GM19328 (cell line): ENCODE data around the gene OR52A1.
"Not testable (repeated sequence)": the region's sequence is repeated elsewhere in the genome, so short reads cannot be mapped to it uniquely, and the experiment has no call there.

ENCODE experiments used
- ATAC-seq: cut with Tn5 transposase; IDR thresholded peaks from one replicate; pipeline ENCODE4 v1.9.1; 2021; ENCODE audit warnings: mild to moderate bottlenecking, moderate library complexity; ENCODE audit not compliant: unreplicated experiment

OR52A1 gene

DNA sequence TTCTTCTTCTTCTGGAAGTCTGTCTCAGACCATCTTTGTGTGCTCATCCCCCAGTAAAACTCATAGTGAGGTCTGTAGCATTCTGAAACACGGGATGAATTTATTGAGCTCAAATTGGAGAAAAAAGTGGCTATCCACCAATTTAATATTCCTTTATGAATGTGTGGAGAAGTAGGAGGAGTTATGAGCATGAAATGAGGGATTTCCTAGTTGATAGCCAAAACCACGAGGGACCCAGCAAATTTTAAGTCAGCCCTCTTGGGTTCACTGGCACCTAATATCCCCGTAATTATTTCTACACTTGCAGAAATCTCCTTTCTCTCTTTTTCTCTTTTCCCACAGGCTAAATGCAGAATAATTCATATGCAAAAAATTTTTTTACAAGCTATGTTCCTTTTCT is at the start of gene OR52A1:
Gene OR52A1, minus strand, starts transcription at position 101 of the 400 bp plus-strand sequence. CDS start 2,388 bp downstream, outside the sequence.
- no peak for ATAC-seq

DNA sequence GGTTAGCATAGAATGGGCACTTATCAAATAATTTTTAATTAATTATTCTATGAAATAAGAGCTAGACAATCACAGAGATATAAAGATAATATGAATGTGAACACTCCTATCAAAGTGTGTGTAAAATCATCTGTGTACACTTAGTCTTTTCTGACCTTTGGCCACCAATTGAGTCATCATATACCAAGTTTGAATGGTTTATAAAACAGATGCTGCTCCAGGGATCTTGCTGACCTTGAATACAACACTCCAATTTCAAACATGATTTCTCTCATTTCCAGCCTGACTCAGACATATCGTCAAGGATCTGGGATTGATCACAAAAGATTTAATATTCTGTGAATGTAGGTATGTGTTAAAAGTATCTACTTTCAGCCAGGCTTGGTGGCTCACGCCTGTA is 48.8 kb upstream of the OR52A1 start:
- no peak for ATAC-seq

- ATAC-seq, result no peak
Measured at GRCh38 chr11:5200582-5200981, 46.0 kb upstream of the OR52A1 start, which contains the start of gene OR51V1. Gene OR51V1, minus strand, starts transcription at chr11:5200682. Its CDS starts 0 bp downstream, at chr11:5200682.

DNA sequence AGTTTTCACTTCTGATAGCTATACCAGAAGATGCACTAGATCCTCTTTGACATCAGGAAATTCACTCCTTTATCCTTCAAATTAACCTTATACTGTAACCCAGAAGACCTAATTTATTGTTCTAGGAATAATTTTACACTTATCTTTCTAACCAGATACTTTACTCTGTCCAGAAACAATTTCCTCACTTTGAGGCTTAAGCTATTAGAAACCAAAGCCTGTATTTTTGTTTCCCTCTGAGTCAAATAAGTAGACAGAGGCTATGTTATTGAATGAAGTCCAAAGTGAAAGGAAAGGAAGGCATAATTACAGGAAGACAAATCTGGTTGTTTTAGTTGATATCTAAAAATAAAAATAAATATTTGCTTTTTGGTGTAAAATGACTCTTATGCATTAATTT is 43.7 kb upstream of the OR52A1 start:
- ATAC-seq, result no peak

DNA sequence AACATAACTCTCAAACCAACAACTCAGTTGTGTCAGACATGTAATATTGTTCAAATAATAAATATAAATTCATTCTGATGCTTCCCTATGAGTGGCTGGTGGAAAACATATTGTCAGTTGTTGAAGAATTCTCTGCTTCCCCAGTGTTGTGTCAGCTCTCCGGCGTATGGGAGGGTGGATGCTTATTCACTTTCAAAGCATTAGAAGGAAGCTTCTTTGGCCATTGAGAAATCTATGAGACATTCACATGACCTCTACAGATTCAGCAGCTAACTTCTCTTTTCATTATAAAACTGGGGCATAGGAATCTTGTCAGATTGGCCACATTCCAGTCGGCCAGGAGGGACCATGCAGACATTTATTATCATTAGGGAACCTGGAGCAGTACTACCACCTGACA is 43.0 kb upstream of the OR52A1 start:
- no peak for ATAC-seq

DNA sequence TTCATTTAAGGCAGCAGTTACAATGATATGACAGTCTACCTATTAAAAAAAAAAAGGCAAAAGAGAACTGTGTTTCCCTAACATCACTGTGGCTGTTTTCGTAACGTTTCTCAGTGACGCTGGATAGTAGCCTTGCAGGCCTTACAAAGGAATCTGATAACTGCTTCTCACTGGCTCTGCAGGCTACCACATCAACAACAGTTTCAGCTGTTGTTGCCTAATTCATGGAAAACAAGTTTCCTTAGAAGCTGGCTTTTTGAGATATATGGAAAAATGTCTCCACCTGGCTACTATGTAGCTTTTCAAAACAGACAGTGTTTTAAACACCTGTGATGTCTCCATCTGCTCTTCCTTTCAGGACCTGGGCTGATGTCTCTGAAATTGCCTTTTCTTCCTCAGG is 42.2 kb upstream of the OR52A1 start:
- ATAC-seq, result no peak

GRCh38 chr11:5196067-5196466 is 41.5 kb upstream of the OR52A1 start:
- no peak for ATAC-seq

DNA sequence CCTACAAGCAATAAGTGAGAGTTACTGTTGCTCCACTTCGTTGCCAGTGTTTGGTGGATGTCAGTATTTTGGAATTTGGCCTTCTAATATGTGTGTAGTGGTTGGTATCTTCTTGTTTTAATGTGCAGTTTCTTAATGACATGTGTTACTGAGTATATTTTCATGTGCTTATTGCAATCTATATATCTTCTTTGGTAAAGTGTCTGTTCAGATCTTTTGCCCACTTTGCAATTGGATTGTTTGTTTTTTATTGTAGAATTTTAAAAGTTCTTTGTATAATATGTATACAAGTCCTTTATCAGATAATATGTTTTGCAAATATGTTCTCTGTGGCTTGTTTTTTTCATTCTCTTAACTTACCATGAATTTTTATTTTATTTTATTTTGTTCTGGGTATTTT is 38.2 kb upstream of the OR52A1 start:
- no peak for ATAC-seq

GRCh38 chr11:5188201-5188600 is 33.6 kb upstream of the OR52A1 start:
- ATAC-seq, result no peak

DNA sequence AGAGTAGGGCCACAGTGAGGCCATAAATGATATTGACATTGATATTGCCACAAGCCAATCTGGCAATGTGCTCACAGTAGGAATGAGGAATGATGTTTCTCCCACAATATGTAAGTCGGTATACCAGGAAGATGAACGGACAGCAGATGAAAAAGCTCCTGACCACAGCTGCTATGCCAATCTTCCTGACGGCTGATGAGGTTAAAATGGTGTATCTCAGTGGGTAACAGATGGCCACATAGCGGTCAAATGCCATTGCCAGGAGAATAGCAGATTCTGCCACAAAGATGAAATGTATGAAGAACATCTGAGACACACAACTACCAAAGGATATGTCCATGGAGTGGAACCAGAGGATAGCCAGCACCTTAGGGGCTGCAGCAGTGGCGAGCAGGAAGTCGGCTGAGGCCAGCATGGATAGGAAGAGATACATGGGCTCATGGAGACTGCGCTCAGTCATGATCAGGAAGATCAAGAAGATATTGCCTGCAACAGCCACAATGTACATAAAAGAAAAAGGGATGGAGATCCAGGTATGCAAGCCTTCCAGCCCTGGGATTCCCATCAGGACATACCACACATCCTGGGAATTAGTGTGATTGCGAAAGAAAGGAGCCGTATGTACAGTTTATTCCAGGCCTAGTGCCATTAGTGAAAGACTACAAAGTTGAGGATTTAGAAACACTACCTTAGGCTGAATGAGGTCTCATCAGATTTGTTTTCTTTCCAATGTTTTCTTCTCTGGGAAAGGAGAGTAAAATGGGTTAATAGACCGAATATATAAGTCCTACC is 23.7 kb upstream of the OR52A1 start:
- no peak for ATAC-seq

DNA sequence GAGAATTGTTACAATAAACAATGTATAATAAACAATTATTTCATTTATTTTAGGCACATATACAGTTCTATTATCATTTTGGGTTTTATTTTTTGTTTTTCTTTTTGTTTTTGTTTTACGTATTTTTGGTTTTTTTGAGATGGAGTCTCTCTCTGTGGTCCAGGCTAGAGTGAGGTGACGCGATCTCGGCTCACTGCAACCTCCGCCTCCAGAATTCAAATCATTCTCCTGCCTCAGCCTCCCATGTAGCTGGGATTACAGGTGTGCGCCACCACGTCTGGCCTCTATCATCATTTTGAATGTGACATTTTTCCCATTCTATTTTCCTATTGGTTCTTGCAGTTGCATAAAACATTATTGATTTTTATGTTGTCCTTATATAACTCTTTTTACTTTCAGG is 20.4 kb upstream of the OR52A1 start:
- ATAC-seq, result no peak

DNA sequence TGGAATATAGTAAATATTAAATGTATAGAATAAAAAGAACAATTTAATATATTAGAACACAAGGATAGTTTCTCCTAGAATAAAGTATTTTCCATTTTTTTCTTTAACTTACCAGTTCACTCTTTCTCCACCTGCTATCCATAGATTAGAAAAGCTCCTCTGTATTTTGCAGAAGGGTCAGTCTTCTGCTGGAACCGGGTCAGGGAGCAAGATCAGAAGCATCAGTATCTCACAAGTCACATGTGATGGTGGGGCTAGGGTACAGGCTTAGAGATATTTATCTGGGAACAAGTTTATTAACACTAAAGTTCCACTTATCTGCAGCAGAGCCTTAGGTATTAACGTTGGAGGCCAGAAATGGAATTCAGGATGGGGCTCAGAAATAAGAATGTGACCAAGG is 17.3 kb upstream of the OR52A1 start:
- no peak for ATAC-seq

DNA sequence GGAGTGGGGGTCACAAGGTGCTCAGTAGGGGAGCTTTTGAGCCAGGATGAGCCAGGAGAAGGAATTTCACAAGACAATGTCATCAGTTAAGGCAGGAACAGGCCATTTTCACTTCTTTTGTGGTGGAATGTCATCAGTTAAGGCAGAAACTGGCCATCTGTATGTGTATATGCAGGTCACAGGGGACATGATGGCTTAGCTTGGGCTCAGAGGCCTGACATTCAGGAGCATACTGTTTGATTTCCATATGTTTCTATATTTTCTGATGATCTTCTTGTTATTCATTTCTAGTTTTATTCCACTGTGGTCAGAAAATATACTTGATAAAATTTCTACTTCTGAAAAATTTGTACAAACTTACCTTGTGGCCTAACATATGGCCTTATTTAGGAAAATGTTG is 11.3 kb upstream of the OR52A1 start:
- ATAC-seq, result not testable (repeated sequence)

DNA sequence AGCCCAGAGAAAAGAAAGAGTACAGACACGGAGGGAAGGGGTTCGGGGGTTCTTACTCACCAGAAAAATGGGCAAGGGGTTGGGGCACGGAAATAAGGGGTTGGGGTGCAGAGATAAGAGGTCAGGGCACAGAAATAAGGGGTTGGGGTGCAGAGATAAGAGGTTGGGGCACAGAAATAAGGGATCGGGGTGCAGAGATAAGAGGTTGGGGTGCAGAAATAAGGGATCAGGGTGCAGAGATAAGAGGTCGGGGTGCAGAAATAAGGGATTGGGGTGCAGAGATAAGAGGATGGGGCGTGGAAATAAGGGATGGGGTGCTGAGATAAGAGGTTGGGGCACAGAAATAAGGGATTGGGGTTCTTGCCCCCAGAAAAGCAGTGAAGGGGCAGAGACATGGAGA is 10.2 kb upstream of the OR52A1 start:
- ATAC-seq, result not testable (repeated sequence)

GRCh38 chr11:5161045-5161444 is 6.5 kb upstream of the OR52A1 start:
- ATAC-seq, result not testable (repeated sequence)

DNA sequence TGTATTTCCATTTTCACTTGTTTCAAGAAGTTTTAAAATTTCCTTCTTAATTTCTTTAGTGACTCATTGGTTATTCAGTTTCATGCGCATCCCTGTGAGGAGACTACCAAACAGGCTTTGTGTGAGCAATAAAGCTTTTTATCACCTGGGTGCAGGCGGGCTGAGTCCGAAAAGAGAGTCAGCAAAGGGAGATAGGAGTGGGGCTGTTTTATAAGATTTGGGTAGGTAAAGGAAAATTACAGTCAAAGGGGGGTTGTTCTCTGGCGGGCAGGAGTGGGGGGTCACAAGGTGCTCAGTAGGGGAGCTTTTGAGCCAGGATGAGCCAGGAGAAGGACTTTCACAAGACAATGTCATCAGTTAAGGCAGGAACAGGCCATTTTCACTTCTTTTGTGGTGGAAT is 5.7 kb upstream of the OR52A1 start:
- not testable (repeated sequence) for ATAC-seq

DNA sequence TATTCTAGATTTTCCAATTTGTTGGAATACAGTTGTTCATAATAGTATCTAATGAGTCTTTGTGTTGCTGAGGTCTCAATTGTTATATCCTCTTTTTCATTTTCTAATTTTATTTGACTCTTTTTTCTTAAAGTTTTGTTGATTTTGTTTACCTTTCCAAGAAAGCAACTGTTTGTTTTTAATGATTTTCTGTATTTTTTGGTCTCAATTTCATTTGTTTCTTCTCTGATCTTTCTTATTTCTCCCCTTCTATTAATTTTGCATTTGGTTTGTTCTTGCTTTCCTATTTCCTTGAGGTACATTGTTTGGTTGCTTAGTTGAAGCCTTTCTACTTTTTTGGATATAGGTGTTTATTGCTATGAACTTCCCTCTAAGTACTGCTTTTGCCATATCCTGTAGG is 5.2 kb upstream of the OR52A1 start:
- no peak for ATAC-seq

GRCh38 chr11:5153574-5154431 is 754 bp downstream of the OR52A1 start:
- no peak for ATAC-seq

GRCh38 chr11:5151713-5152153 is 2.8 kb downstream of the OR52A1 start:
- no peak for ATAC-seq

DNA sequence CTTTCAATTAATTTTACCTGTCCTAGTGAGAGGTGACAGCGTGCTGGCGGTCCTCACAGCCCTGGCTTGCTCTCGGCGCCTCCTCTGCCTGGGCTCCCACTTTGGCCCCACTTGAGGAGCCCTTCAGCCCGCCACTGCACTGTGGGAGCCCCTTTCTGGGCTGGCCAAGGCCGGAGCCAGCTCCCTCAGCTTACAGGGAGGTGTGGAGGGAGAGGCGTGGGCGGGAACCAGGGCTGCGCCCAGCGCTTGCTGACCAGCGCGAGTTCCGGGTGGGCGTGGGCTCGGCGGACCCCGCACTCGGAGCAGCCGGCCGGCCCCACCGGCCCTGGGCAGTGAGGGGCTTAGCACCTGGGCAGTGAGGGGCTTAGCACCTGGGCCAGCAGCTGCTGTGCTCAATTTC is 10.4 kb downstream of the OR52A1 start:
- not testable (repeated sequence) for ATAC-seq

DNA sequence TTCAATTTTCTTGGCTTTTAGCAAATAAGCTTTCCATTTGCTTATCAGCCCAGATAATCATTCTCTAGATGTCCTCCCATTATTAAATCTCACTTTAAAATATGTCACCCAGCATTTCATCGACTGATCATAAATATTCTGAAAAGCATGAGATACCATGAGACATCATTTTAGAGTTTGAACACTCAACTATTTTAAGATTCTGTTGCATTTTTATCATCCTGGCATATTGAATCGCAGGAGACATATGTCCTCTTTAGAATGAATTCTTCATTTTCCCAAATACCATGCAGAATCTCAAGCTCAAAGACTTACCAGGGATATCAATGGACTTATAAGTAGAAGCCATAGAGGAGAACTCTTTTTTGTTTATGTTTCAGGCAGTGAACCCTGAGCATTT is 16.6 kb downstream of the OR52A1 start, which contains the start of gene OR52A5:
Gene OR52A5, minus strand, starts transcription at position 361 of the 400 bp plus-strand sequence. CDS start 5,714 bp downstream, outside the sequence.
- no peak for ATAC-seq

GRCh38 chr11:5137014-5137413 is 17.5 kb downstream of the OR52A1 start:
- ATAC-seq, result no peak
